Measurements from ENCODE around the gene SLF2.

DNA sequence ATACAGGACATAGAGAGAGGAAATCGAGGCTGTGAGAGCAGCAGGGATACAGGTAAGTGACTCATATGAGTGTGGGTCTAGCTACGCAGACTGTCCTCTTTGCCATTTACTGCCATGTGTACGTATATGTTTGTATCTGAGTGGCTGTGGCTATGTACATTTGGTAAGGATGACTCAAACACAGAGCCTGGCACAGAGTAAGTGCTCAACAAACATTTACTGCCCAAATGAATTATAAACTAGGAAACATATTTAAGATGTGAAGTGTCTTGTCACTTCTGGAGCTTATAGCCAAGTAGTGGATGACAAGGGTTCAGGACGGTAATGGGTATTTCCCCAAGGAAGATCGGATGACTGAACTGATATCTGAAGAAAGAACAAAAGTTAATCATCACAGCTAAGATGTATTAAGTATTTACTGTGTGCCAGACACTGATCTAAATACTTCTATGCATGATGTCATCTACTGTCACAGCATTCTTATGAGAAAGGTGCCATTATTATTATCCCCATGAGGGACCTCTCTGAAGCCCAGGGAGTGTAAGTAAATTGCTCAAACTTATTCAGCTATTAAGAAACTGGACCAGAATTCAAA lies 68.5 kb downstream of the SLF2 start:
- TF ChIP-seq, protein P1, sequence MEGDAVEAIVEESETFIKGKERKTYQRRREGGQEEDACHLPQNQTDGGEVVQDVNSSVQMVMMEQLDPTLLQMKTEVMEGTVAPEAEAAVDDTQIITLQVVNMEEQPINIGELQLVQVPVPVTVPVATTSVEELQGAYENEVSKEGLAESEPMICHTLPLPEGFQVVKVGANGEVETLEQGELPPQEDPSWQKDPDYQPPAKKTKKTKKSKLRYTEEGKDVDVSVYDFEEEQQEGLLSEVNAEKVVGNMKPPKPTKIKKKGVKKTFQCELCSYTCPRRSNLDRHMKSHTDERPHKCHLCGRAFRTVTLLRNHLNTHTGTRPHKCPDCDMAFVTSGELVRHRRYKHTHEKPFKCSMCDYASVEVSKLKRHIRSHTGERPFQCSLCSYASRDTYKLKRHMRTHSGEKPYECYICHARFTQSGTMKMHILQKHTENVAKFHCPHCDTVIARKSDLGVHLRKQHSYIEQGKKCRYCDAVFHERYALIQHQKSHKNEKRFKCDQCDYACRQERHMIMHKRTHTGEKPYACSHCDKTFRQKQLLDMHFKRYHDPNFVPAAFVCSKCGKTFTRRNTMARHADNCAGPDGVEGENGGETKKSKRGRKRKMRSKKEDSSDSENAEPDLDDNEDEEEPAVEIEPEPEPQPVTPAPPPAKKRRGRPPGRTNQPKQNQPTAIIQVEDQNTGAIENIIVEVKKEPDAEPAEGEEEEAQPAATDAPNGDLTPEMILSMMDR (IDR thresholded peaks at IDR 0.05; ENCODE audit: insufficient read depth, low read depth, low read length), result no peak
- no peak for TF ChIP-seq EZH2 (IDR thresholded peaks at IDR 0.05; ENCODE audit: insufficient read depth, low read length)
